ENCODE results near the gene TMEM54.
A peak's percentile ranks its signal among the peaks of the same experiment; 100 is the strongest.

The TMEM54 gene

GRCh38 chr1:32881871-32882850, 19.0 kb downstream of the TMEM54 start:
- peak; percentile 48 for DNase-seq (ENCODE audit: low spot score)

GRCh38 chr1:32881291-32881690, 19.9 kb downstream of the TMEM54 start:
- DNase-seq (ENCODE audit: low spot score): no peak

GRCh38 chr1:32878637-32879041, 22.6 kb downstream of the TMEM54 start:
- DNase-seq (ENCODE audit: low spot score): no peak

DNA sequence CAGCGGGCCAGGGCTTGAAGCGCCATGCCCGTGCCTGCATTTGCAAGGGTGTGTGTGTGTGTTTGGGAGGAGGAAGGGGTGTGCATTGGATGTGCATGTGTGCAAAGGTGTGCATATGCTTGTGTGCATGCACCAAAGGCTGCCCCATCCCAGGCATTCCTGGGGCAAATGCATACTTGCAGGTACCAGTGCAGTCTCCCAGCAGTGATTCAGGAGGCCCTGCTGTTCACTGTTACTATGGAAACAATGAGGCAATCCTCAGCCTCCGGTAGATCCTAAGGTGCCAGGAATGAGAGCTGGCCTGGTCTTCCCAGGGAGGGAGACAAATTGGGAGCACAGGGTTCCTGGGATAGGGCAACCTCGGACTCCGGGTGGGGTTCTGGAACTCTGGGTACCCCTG, 23.0 kb downstream of the TMEM54 start:
- DNase-seq (ENCODE audit: low spot score): no peak

- no peak for DNase-seq (ENCODE audit: low spot score)
These were observed 23.7 kb downstream of the TMEM54 start for GRCh38 chr1:32877211-32878110.

- DNase-seq (ENCODE audit: low spot score): no peak
These were observed 24.6 kb downstream of the TMEM54 start for GRCh38 chr1:32876341-32877210.

GRCh38 chr1:32874860-32875752, 26.1 kb downstream of the TMEM54 start:
- DNase-seq (ENCODE audit: low spot score): no peak

DNA sequence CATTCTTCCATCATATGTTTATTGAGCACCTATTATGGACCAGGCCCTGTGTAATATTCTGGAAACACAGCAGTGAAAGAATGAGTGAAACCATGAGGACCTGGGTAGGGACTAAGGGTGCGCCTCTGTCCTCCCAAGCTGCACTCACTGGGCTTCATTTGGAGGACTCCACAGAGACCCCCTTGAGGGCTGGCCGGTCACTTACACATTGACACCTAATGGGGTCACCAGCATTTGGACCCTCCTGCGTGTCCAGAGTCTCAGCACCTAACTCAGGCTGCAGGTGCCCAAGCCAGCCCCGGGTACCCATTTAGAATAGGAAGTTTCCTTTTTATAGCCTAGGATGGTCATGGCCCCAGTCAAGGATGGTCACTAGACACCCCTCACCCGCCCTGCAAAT, 27.7 kb downstream of the TMEM54 start:
- no peak for DNase-seq (ENCODE audit: low spot score)

DNA sequence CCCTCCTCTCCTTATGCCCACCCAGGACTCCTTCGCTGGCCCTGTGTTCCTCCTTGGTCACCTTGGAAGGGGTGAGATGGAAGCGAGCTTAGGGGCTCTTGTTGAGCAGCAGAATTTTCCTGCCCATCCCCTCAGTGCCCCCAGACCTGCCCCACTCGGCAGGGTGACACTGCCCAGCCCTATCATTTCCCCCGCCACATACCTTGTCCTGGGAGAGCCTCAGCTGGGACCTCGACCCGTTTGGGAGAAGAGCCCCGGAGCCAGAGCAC, 29.1 kb downstream of the TMEM54 start:
- DNase-seq (ENCODE audit: low spot score): no peak

DNA sequence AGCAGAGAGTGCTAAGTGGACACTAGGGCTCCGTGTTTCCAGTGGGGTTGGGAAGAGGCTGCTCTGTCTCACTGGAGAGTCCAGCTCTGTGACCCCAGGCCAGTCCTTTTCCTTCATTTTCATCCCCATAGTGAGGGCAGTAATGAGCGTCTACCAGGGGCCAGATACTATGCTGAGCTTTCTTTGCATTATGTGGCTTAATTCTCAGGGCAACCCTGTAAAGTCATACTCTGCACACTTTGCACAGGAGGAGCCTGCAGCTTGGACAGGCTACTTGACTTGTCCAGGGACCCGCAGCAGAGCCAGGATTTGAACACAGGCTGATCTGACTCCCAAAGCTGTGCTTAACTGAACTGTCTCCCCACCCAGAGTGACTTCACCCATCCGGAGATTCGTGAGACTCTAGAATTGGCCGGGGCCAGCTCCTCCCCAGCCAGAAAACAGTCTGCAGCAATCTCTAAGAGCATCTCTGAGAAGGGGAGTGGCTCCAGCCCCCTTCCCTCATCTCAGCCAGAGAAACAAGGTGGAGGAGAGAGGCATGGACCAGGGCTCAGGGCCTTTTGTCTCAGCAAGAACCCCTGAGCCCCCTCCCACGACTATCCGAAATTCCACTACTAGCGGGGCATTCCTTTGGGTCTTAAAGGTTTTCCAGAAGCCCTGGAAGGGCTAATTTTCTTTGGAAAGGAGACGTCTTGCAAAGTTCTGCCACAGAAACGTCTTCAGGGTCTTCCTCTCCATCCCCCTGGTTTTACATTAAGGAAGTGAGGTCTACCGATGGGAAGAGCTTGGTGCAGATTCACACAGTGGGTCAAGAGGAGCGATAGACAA, 29.6 kb downstream of the TMEM54 start:
- no peak for DNase-seq (ENCODE audit: low spot score)

- DNase-seq (ENCODE audit: low spot score): no peak
These were observed 30.4 kb downstream of the TMEM54 start, which contains the start of gene FNDC5 for GRCh38 chr1:32870615-32871363. Gene FNDC5, minus strand, starts transcription at chr1:32870912.

GRCh38 chr1:32869923-32870614, 31.1 kb downstream of the TMEM54 start:
- no peak for DNase-seq (ENCODE audit: low spot score)

DNA sequence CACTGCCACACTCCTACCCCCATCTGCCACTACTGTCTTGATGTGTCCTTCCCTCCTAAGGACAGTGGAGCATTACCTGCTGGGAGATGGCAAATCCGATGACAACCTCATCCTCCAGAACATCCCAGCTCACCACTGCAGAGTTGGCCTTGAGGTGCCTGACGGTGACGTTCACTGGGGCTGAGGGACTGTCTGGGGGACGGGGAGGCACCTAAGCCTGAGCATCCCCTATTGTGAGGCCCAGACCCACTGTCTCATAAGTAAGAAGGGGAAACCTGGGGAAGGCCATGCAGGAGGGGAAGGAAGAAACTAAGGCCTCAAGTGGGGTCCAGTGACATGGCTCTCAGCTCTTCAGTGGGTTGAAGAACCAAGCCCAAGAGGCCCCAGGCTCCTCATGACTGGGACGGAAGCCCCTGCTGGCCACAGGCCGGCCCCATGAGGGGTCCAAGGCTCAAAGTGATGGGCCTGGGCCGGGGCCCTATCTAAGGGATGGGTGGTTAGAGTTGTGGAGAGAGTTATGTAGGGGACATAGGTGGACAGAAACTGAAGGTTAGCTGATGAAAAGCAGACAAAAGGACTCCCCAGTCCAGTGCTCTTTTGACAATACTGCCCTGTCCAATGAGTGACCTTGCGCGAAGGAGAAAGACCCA, 32.3 kb downstream of the TMEM54 start:
- DNase-seq (ENCODE audit: low spot score): no peak

DNA sequence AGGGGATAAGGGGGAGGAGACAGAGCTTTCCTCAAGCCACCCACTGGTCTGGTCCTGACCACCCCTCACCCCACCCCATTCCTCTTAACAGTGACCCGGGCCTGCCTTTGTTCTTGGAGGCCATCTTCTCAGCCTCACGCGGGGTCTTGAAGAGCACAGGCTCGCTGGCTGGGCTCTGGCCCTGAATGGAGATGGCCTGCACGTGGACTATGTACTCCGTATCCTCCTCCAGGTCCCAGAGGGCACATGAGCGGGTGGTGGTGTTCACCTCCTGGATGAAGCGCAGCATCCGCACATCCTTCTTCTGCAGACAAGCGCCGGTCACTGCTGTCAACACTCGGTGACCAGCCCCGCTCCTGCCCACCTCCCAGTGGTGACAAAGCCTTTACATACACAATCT, 33.1 kb downstream of the TMEM54 start:
- DNase-seq (ENCODE audit: low spot score): no peak

DNA sequence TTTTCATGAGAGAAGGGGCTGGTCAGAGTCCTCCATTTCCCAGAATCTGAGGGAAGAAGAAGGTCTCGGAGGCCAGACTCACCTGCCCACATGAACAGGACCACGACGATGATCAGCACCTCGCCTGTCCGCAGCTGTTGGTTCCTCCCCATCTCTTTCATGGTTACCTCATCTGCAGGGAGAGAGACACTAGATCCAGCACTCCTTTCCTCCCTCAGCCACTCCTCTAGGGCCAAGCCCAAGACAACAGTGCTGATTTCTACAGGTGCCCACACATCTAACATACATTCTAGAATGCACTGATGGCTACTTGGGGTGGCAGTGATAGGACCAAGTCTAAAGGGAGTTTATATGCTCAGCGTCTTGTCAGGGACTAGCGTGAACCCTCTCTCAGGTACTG, 33.5 kb downstream of the TMEM54 start:
- DNase-seq (ENCODE audit: low spot score): no peak

GRCh38 chr1:32867151-32867550, 34.0 kb downstream of the TMEM54 start:
- no peak for DNase-seq (ENCODE audit: low spot score)

GRCh38 chr1:32865639-32866405, 35.4 kb downstream of the TMEM54 start:
- no peak for DNase-seq (ENCODE audit: low spot score)
